A549 (cell line): ENCODE results near the gene TRIP10. TPM values are rescaled to one million over a fixed set of nuclear protein-coding genes. Genes with fewer than 3 reads are reported as not detected.

Experiments
- ATAC-seq, 2 experiments: fragments of 200-7000 bp in 1 of 2; fragments of >200 bp in 1 of 2; cut with Nextera tagmentation in 1 of 2; cut with Tn5 transposase in 1 of 2; 3 replicates each; pipeline versions ENCODE4 v1.8.0 to v1.9.1; 2018 to 2020; ENCODE audit warnings: mild to moderate bottlenecking in 1 of 2, moderate library complexity in 1 of 2
- CTCF ChIA-PET: fragments of 300-600 bp; sonication (Branson Sonifier 250); formaldehyde crosslinking; extraction: SDS; loops from one replicate; lab custom pipeline; 2021; ENCODE audit warnings: antibody characterized with exemption, inconsistent platforms; lab: Yijun Ruan, JAX
- POLR2A ChIA-PET: fragments of 350-600 bp; formaldehyde crosslinking; extraction: SDS; loops from one replicate; lab custom pipeline; 2021; ENCODE audit warnings: antibody characterized with exemption, inconsistent platforms; lab: Yijun Ruan, JAX
- DNase-seq, 2 experiments: peaks; one replicate each; pipeline versions ENCODE4 v3.0.0 to v3.0.0-alpha.2; 2011 to 2016; ENCODE audit warnings: low read depth in 1 of 2, low spot score in 1 of 2
- FAIRE-seq: peaks from 2 replicates; lab custom pipeline; 2011; peaks lifted over from hg19 to GRCh38; lab: Jason Lieb, UNC
- H3K27ac ChIP-seq, 2 experiments: fragments of >200 bp; sonication (Bioruptor Twin); formaldehyde crosslinking; 3 replicates each; pipeline ENCODE4 v1.5.1; 2016 to 2017
- H3K4me1 ChIP-seq: fragments of >200 bp; sonication (Bioruptor Twin); formaldehyde crosslinking; 3 replicates; pipeline ENCODE4 v1.6.1; 2016
- H3K4me2 ChIP-seq: fragments of >200 bp; sonication (Bioruptor Twin); formaldehyde crosslinking; 3 replicates; pipeline ENCODE4 v1.6.1; 2016
- H3K4me3 ChIP-seq: fragments of >200 bp; sonication (Bioruptor Twin); formaldehyde crosslinking; 3 replicates; pipeline ENCODE4 v1.5.1; 2016
- H3K9me3 ChIP-seq: fragments of >200 bp; sonication (Bioruptor Twin); formaldehyde crosslinking; 3 replicates; pipeline ENCODE4 v1.6.1; 2016
- CEBPB ChIP-seq, 2 experiments: fragments of >200 bp in 1 of 2; sonication (Bioruptor Twin) in 1 of 2; formaldehyde crosslinking in 1 of 2; IDR thresholded peaks; 2 replicates each; pipeline ENCODE4 v1.6.1; 2012 to 2016
- CHD4 ChIP-seq: fragments of 200-600 bp; sonication (generic); IDR thresholded peaks from 2 replicates; pipeline ENCODE4 v1.6.1; 2016; ENCODE audit warnings: antibody characterized with exemption, mild to moderate bottlenecking, borderline replicate concordance
- EHMT2 ChIP-seq: fragments of 200-600 bp; sonication (generic); IDR thresholded peaks from 2 replicates; pipeline ENCODE4 v1.6.1; 2016; ENCODE audit warnings: antibody characterized with exemption, low read depth, mild to moderate bottlenecking, moderate library complexity
- ELK1 ChIP-seq: fragments of 150-350 bp; IDR thresholded peaks from 2 replicates; pipeline ENCODE4 v1.6.1; 2014; ENCODE audit warnings: low read depth, mild to moderate bottlenecking, low read length
- ESRRA ChIP-seq: fragments of 150-350 bp; IDR thresholded peaks from 2 replicates; pipeline ENCODE4 v1.6.1; 2014; ENCODE audit warnings: mild to moderate bottlenecking, low read length, borderline replicate concordance
- JUN ChIP-seq, 2 experiments: fragments of >200 bp; sonication (Bioruptor Twin); formaldehyde crosslinking; IDR thresholded peaks; 2 replicates in 1 of 2; 3 replicates in 1 of 2; pipeline ENCODE4 v1.6.1; 2016 to 2017
- NR3C1 ChIP-seq: fragments of >200 bp; sonication (Bioruptor Twin); formaldehyde crosslinking; IDR thresholded peaks from 3 replicates; pipeline ENCODE4 v1.6.1; 2017
- RNF2 ChIP-seq: fragments of 200-600 bp; sonication (generic); IDR thresholded peaks from 2 replicates; pipeline ENCODE4 v1.6.1; 2016; ENCODE audit warnings: low read depth, mild to moderate bottlenecking, antibody characterized with exemption, moderate library complexity, borderline replicate concordance
- SMC3 ChIP-seq: fragments of >200 bp; sonication (Bioruptor Twin); formaldehyde crosslinking; IDR thresholded peaks from 3 replicates; pipeline ENCODE4 v1.6.1; 2018; ENCODE audit warnings: inconsistent platforms
- WGBS: methylation state at CpG from one replicate; pipeline ENCODE4 v1.1.6; 2017; ENCODE audit errors: missing lambda C conversion rate; 5-methylcytosine and 5-hydroxymethylcytosine counted together
- polyA plus RNA-seq, 4 experiments: library from polyadenylated mRNA; depleted of rRNA in 3 of 4; stranded (reverse); fragments of >200 nt; fragmentation: RNase III in 1 of 4; extraction: RNeasy Plus Mini Kit Qiagen cat#74134 plus additional on column Dnase treatment in 1 of 4; gene quantifications; 2 replicates in 3 of 4; 3 replicates in 1 of 4; pipeline ENCODE4 v1.2.3, GENCODE V29; 2011 to 2017
- TF ChIP-seq, protein P1 (sequence below): fragments of 200-600 bp; sonication (generic); IDR thresholded peaks from 2 replicates; pipeline ENCODE4 v1.6.1; 2016; ENCODE audit warnings: antibody characterized with exemption, mild to moderate bottlenecking, moderate library complexity
- TF ChIP-seq, protein P2 (sequence below): fragments of >200 bp; sonication (Bioruptor Twin); formaldehyde crosslinking; IDR thresholded peaks from 2 replicates; pipeline ENCODE4 v1.6.1; 2016
- TF ChIP-seq, protein P3 (sequence below): IDR thresholded peaks from 2 replicates; pipeline ENCODE4 v1.6.1; 2012

The TRIP10 gene
- polyA plus RNA-seq, 2 of the 4 experiments (the other 2 are of a cell fraction): 39.2 to 60.9 TPM

- TF ChIP-seq, protein P1, sequence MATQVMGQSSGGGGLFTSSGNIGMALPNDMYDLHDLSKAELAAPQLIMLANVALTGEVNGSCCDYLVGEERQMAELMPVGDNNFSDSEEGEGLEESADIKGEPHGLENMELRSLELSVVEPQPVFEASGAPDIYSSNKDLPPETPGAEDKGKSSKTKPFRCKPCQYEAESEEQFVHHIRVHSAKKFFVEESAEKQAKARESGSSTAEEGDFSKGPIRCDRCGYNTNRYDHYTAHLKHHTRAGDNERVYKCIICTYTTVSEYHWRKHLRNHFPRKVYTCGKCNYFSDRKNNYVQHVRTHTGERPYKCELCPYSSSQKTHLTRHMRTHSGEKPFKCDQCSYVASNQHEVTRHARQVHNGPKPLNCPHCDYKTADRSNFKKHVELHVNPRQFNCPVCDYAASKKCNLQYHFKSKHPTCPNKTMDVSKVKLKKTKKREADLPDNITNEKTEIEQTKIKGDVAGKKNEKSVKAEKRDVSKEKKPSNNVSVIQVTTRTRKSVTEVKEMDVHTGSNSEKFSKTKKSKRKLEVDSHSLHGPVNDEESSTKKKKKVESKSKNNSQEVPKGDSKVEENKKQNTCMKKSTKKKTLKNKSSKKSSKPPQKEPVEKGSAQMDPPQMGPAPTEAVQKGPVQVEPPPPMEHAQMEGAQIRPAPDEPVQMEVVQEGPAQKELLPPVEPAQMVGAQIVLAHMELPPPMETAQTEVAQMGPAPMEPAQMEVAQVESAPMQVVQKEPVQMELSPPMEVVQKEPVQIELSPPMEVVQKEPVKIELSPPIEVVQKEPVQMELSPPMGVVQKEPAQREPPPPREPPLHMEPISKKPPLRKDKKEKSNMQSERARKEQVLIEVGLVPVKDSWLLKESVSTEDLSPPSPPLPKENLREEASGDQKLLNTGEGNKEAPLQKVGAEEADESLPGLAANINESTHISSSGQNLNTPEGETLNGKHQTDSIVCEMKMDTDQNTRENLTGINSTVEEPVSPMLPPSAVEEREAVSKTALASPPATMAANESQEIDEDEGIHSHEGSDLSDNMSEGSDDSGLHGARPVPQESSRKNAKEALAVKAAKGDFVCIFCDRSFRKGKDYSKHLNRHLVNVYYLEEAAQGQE: no peak
Observed at GRCh38 chr19:6730153-6730804, 9.2 kb upstream of the TRIP10 start (continued).

DNA sequence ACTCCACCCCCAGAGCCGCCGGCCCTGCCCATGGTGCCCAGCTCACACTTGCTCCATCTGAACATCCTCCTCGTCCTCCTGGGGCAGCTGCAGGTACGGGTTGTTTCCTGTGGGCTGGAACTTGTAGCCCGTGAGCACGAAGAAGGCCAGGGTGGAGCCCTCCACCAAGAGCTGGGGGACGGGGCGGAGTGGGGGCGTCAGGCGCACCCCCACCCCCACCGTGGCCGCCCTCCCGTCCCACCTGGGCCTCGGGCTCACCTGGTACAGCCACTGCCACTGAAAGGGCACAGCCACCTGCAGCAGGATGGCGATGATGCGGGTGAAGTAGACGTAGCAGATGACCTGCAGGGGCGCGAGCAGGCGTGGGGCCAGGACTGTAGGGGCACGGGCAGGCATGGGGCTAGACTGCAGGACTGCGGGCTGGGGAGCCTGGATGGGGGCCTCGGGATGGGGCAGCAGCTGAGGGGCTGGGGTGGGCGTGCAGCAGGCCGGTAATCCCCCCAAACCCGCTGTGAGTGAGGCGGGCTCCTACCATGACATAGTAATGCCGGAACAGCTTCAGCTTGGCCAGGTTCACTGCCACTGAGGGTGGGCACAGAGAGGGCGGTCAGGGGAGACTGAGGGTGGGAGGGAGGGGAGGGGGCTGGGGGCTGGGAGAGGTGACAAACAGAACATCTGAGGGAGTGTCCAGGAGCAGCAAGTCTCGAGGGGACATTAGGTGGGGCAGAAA, 8.4 kb upstream of the TRIP10 start:
- CTCF ChIA-PET: interaction anchor here (0.6 to 1.0 kb wide), 2 partner anchors 131 to 214 kb away, joined by 3 read pairs; no protein-coding TSS in a partner anchor
- Histone ChIP-seq H3K4me2 (peak overlapping the region; percentile 52; the same call in 2 of the 3 replicates), H3K9me3 (no peaks in the 10 kb centered on the region), H3K4me1 (peaks cover 14% of the 10 kb centered on the region; the same call in 2 of the 3 replicates), H3K4me3 (no peak overlapping the region), H3K27ac (peak overlapping the region in 1 of 2 experiments; percentile 75; a peak in 3 of 6 replicates)
- TF ChIP-seq CHD4 (no peak), JUN (IDR thresholded peaks at IDR 0.05) (no peak), RNF2 (no peak), NR3C1 (no peak), EHMT2 (no peak), ESRRA (no peak), ELK1 (no peak), CEBPB (IDR thresholded peaks at IDR 0.05) (no peak), SMC3 (no peak)
- TF ChIP-seq, protein P2, sequence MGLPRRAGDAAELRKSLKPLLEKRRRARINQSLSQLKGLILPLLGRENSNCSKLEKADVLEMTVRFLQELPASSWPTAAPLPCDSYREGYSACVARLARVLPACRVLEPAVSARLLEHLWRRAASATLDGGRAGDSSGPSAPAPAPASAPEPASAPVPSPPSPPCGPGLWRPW: no peak
- TF ChIP-seq, protein P3, sequence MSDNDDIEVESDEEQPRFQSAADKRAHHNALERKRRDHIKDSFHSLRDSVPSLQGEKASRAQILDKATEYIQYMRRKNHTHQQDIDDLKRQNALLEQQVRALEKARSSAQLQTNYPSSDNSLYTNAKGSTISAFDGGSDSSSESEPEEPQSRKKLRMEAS: no peak
- TF ChIP-seq, protein P1: no peak
- FAIRE-seq (no peak), ATAC-seq (no peak; a peak in 1 of 6 replicates), DNase-seq (no peak)
- POLR2A ChIA-PET: no interaction called here
- WGBS: 93% methylated on average over 11 of the region's 30 CpGs
